ENCODE measurements around the gene POMT1. TPM values are rescaled to one million over a fixed set of nuclear protein-coding genes. Genes with fewer than 3 reads are reported as not detected.
"Not testable (repeated sequence)": the region's sequence is repeated elsewhere in the genome, so short reads cannot be mapped to it uniquely, and the experiment has no call there.

POMT1 gene
- total RNA-seq, 4 donors from 2014 or later, result 16.6 to 62.0 (median 34.1) TPM

DNA sequence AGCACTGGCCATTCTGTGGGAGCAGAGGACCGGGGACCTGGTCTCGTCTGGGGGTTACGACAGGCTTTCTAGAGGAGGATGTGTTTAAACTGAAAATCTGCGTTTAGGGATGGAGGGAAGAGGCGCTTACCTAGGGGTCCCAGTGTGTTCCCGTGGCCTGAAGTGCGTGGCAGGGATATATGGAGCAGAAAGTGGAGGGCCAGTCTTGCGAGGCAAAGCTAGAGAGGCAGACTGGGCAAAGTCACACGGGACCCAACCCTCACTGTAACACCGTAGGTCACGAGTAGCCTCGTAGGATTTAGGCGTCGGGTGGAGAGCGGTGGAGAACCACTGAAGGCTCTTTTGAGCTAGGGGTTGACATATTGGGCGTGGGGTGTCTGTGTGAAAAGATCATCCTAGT is 32.8 kb upstream of the POMT1 start:
- H3K36me3 ChIP-seq, result peaks cover 100% of the 10 kb centered on the region
- DNase-seq (ENCODE audit: low spot score in 2 of 2), result peak in 1 of 2 donors; percentile 15
- H3K9me3 ChIP-seq, result no peaks in the 10 kb centered on the region
- no peak overlapping the region for H3K27ac ChIP-seq
- H3K4me1 ChIP-seq, result no peaks in the 10 kb centered on the region
- no peak for TF ChIP-seq POLR2AphosphoS5 (IDR thresholded peaks at IDR 0.05)
- TF ChIP-seq EP300 (IDR thresholded peaks at IDR 0.05), result no peak
- TF ChIP-seq, protein P1, sequence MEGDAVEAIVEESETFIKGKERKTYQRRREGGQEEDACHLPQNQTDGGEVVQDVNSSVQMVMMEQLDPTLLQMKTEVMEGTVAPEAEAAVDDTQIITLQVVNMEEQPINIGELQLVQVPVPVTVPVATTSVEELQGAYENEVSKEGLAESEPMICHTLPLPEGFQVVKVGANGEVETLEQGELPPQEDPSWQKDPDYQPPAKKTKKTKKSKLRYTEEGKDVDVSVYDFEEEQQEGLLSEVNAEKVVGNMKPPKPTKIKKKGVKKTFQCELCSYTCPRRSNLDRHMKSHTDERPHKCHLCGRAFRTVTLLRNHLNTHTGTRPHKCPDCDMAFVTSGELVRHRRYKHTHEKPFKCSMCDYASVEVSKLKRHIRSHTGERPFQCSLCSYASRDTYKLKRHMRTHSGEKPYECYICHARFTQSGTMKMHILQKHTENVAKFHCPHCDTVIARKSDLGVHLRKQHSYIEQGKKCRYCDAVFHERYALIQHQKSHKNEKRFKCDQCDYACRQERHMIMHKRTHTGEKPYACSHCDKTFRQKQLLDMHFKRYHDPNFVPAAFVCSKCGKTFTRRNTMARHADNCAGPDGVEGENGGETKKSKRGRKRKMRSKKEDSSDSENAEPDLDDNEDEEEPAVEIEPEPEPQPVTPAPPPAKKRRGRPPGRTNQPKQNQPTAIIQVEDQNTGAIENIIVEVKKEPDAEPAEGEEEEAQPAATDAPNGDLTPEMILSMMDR (IDR thresholded peaks at IDR 0.05), result no peak
- H3K4me3 ChIP-seq, result no peak overlapping the region
- no peaks in the 10 kb centered on the region for H3K27me3 ChIP-seq
- WGBS, result 93% methylated on average over 16 of the region's 16 CpGs

DNA sequence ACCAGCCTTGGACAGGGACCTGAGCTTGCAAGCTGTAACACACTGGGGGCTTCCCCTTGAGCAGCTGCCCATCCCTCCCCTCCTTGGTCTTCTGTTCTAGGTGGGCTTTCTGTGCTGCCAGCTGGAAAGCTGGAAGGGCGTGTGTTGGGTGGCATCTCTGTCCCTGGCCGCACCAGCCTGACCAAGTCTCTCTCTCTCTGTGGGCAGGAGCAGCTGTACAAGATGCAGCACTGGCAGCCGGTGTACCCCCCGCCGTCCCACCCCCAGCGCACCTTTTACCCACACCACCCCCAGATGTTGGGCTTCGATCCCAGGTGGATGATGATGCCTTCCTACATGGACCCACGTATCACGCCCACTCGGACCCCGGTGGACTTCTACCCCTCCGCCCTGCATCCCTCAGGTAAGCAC is 32.1 kb upstream of the POMT1 start:
- TF ChIP-seq, protein P1 (IDR thresholded peaks at IDR 0.05), result no peak
- TF ChIP-seq POLR2A (IDR thresholded peaks at IDR 0.05), result no peak
- no peak for TF ChIP-seq EP300 (IDR thresholded peaks at IDR 0.05)
- TF ChIP-seq POLR2AphosphoS5 (IDR thresholded peaks at IDR 0.05), result no peak
- no peak overlapping the region for H3K27ac ChIP-seq
- DNase-seq (ENCODE audit: low spot score in 2 of 2), result peak in 1 of 2 donors; percentile 56
- no peak overlapping the region for H3K4me3 ChIP-seq
- H3K27me3 ChIP-seq, result no peaks in the 10 kb centered on the region
- H3K4me1 ChIP-seq, result no peaks in the 10 kb centered on the region
- peaks cover 100% of the 10 kb centered on the region for H3K36me3 ChIP-seq
- 98% methylated on average over 11 of the region's 12 CpGs for WGBS
- no peaks in the 10 kb centered on the region for H3K9me3 ChIP-seq

DNA sequence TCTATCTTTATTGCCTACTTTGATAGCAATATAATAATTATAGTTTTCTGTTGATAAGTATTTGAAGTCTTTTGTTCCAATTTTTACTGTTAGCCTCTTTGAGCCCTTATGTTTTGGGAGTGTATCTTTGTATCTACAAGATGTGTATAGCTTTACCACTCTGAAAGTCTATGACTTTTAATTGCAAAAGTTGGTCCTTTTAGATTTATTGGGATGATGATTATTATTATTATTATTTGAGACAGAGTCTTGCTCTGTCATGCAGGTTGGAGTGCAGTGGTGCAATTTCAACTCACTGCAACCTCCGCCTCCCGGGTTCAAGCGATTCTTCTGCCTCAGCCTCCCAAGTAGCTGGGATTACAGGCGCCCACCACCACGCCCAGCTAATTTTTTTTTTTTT is 30.6 kb upstream of the POMT1 start:
- peaks cover 100% of the 10 kb centered on the region for H3K36me3 ChIP-seq
- H3K27ac ChIP-seq; H3K9me3 ChIP-seq; H3K4me1 ChIP-seq; H3K27me3 ChIP-seq; H3K4me3 ChIP-seq; DNase-seq (ENCODE audit: low spot score in 2 of 2): not testable (repeated sequence)
- 98% methylated on average over 5 of the region's 5 CpGs for whole genome bisulfite sequencing

DNA sequence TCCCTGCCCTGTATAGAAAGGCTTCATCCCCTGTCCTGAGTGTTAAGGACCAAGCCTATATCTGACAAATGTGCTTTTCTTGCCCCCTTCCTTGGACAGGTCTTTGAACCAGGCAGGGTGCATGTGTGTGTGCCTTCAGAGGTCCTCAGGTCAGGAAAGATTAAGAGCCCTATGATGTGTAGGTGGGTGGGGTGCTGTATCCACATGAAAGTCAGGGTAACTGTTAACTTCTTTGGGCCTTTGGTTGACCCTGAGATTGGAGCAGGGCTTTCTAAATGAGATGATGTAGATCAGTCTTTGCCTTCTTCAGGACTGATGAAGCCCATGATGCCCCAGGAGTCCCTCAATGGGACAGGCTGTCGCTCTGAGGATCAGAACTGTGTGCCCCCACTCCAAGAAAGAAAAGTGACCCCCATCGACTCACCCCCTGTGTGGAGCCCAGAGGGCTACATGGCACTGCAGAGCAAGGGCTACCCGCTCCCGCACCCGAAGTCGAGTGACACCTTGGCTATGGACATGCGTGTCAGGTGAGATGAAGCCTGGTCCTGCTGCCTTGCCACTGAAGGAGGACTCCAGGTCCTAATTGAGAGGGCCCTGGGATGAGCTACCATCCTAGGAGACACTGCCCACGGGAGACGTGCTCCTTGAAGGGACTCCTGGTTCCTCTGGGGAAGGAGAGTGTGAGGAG is 29.4 kb upstream of the POMT1 start:
- H3K36me3 ChIP-seq, result peaks cover 100% of the 10 kb centered on the region
- no peaks in the 10 kb centered on the region for H3K27me3 ChIP-seq
- H3K4me3 ChIP-seq, result no peak overlapping the region
- H3K9me3 ChIP-seq, result no peaks in the 10 kb centered on the region
- WGBS, result 89% methylated on average over 7 of the region's 9 CpGs
- no peak overlapping the region for H3K27ac ChIP-seq
- peak in 1 of 2 donors; percentile 48 for DNase-seq (ENCODE audit: low spot score in 2 of 2)
- no peaks in the 10 kb centered on the region for H3K4me1 ChIP-seq
- TF ChIP-seq POLR2A (IDR thresholded peaks at IDR 0.05) (no peak), EP300 (IDR thresholded peaks at IDR 0.05) (no peak), POLR2AphosphoS5 (IDR thresholded peaks at IDR 0.05) (no peak)
- TF ChIP-seq, protein P1 (IDR thresholded peaks at IDR 0.05), result no peak

DNA sequence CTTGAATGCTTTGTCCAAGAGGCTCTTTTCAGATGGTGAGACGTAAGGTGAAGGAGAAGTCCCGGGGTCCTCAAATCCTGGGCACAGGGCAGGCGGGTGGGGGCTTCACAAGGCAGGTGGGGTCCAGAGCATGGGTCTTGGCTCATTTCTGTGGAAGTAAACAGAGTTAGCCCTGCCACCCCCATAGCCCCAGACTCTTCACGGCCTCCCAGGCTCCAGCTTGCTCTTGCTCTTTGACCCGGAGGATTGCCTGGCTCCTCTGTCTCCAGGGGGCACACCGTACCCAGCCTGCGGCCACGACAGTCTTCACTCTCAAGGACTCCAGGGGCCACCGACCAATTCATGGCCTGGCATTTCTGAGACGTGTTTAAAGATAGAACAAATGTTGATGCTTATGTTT is 28.8 kb upstream of the POMT1 start:
- peaks cover 100% of the 10 kb centered on the region for H3K36me3 ChIP-seq
- no peaks in the 10 kb centered on the region for H3K4me1 ChIP-seq
- DNase-seq (ENCODE audit: low spot score in 2 of 2), result peak in 1 of 2 donors; percentile 55
- no peaks in the 10 kb centered on the region for H3K9me3 ChIP-seq
- no peak overlapping the region for H3K4me3 ChIP-seq
- no peak overlapping the region for H3K27ac ChIP-seq
- 84% methylated on average over 10 of the region's 10 CpGs for WGBS
- H3K27me3 ChIP-seq, result no peaks in the 10 kb centered on the region
- TF ChIP-seq, protein P1 (IDR thresholded peaks at IDR 0.05), result no peak
- no peak for TF ChIP-seq POLR2AphosphoS5 (IDR thresholded peaks at IDR 0.05)

DNA sequence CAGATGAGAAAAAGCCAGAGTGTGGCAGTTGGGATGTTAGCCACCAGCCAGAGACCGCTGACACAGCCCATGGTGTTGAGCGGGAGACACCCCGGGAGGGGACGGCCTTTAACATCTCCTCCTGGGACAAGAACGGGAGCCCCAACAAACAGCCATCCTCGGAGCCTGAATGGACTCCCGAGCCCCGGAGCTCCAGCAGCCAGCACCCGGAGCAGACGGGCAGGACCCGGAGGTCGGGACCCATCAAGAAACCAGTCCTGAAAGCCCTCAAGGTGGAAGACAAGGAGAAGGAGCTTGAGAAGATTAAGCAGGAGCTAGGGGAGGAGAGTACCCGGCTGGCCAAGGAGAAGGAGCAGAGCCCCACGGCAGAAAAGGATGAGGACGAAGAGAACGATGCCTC is 28.0 kb upstream of the POMT1 start:
- H3K4me1 ChIP-seq, result peaks cover under 1% of the 10 kb centered on the region
- TF ChIP-seq POLR2A (IDR thresholded peaks at IDR 0.05) (no peak), POLR2AphosphoS5 (IDR thresholded peaks at IDR 0.05) (no peak), EP300 (IDR thresholded peaks at IDR 0.05) (no peak)
- TF ChIP-seq, protein P1 (IDR thresholded peaks at IDR 0.05), result no peak
- no peaks in the 10 kb centered on the region for H3K27me3 ChIP-seq
- peaks cover 100% of the 10 kb centered on the region for H3K36me3 ChIP-seq
- 93% methylated on average over 14 of the region's 16 CpGs for WGBS
- peak in 1 of 2 donors; percentile 54 for DNase-seq (ENCODE audit: low spot score in 2 of 2)
- H3K9me3 ChIP-seq, result no peaks in the 10 kb centered on the region
- no peak overlapping the region for H3K27ac ChIP-seq
- no peak overlapping the region for H3K4me3 ChIP-seq

All from suprapubic skin (tissue), 4 donors.